Measurements from ENCODE around the gene SRSF4. TPM values are rescaled to one million over a fixed set of nuclear protein-coding genes. Genes with fewer than 3 reads are reported as not detected.

SRSF4 gene
- total and polyA plus RNA-seq, 10 of the 15 experiments (the other 5 are each of a cell fraction or from before 2014, with no cell fraction given), result 17.2 to 107 (median 78.6) TPM

DNA sequence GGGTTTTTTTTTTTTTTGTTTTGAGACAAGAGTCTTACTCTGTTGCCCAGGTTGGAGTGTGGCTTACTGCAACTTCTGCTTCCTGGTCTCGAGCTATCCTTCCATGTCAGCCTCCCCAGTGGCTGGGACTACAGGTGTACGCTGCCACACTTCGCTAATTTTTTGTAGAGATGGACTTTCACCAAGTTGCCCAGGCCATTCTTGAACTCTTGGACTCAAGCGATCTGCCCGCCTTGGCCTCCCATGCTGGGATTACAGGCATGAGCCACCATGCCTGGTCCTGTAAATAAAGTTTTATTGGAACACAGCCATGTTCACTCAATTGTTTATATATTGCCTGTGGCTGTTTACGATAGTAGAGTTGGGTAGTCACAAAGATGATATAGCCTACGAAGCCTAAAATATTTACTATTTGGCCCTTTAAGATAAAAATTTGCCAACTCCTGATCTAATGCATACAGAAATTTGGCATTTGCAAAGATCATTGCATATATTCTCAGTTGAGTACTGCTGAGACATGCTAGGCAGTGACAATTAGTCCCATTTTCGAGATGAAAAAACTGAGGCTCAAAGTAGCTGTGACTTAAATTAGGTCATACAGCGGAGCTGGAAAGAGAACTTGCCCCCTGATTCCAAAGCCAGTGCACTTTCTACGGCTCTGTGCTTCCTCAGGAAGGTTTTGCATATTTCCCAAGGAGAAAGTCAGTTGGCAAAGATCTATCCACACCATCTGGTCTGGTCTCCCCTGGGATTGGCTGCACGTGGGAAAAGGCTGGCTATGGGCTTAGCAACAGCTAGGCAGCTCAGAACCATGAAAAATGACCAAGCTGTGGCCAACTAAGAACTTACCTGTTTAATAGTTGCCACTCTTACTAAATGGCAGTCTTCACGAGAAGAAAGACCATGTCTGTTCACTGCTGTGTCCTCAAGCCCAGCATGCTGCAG, 29.7 kb upstream of the SRSF4 start (continued):
- TF ChIP-seq MLLT1 (IDR thresholded peaks at IDR 0.05), result peak; percentile 62; the same call in 1 of the 2 replicates

GRCh38 chr1:29210278-29211085, 28.8 kb upstream of the SRSF4 start:
- no peaks in the 10 kb centered on the region for H3K27me3 ChIP-seq (replicated peaks in 1 of 2; ENCODE audit: control insufficient read depth in 2 of 2, insufficient read depth in 2 of 2, low read length in 1 of 2)
- ATAC-seq (peak; percentile 95), FAIRE-seq (peak; percentile 27), DNase-seq (ENCODE audit: low read depth, low spot score) (peak; percentile 16)
- no TSS peak for BruUV-seq (replicated peaks)
- peaks cover 13% of the 10 kb centered on the region; the same call in 1 of the 2 replicates for H3K4me1 ChIP-seq (ENCODE audit: control insufficient read depth, insufficient read depth, low read length)
- SMC1A ChIA-PET (ENCODE audit: uncharacterized antibody, unreplicated experiment), result interaction anchor here (0.6 to 1.6 kb wide), 5 partner anchors 8 to 326 kb away, joined by 3 to 4 read pairs (median 3); no protein-coding TSS in a partner anchor
- no peak overlapping the region for H3K4me3 ChIP-seq
- H3K9me3 ChIP-seq (replicated peaks; ENCODE audit: control insufficient read depth, insufficient read depth, low read length), result no peaks in the 10 kb centered on the region
- no peaks in the 10 kb centered on the region for H4K20me1 ChIP-seq (ENCODE audit: control insufficient read depth, insufficient read depth)
- 0 out of 2 replicates have a peak overlapping the region, but pooled peaks have one; percentile 1 for H3K4me2 ChIP-seq (ENCODE audit: control insufficient read depth, insufficient read depth)
- peak overlapping the region; percentile 75 for H3K27ac ChIP-seq (ENCODE audit: control insufficient read depth, insufficient read depth)
- WGBS (ENCODE audit: insufficient coverage, insufficient replicate concordance, low lambda C conversion rate, missing lambda C conversion rate), result 9% methylated on average over 7 of the region's 7 CpGs
- H2AFZ ChIP-seq (ENCODE audit: control insufficient read depth, low read depth, low read length), result peak overlapping the region; percentile 13; the same call in 1 of the 2 replicates
- in situ Hi-C loops (cut with MboI), result no loop called here
- no peak overlapping the region for H3K9ac ChIP-seq (ENCODE audit: control insufficient read depth, insufficient read depth, low read length)
- H3K36me3 ChIP-seq (ENCODE audit: control insufficient read depth in 2 of 2, insufficient read depth in 2 of 2, low read length in 1 of 2), result peaks cover 2 to 4% of the 10 kb centered on the region in 2 experiments; a peak in 1 of 4 replicates
- CTCF ChIA-PET, result interaction anchor here (1.0 to 2.7 kb wide), 4 partner anchors 8 to 329 kb away, joined by 3 to 14 read pairs (median 4); partner anchors contain the start of gene MECR
- intact Hi-C loops (cut with micrococcal nuclease; ENCODE audit: unreplicated experiment), result loop anchor here (2.0 kb wide), 1 partner anchor 28 kb away; no protein-coding TSS in a partner anchor
- no peaks in the 10 kb centered on the region for H3K79me2 ChIP-seq (ENCODE audit: control insufficient read depth, insufficient read depth, low read length)
- POLR2A ChIA-PET, result interaction anchor here (0.6 to 1.2 kb wide), 6 partner anchors 27 to 918 kb away, joined by 3 to 7 read pairs (median 4); partner anchors contain the start of gene SRSF4
- RAD21 ChIA-PET (ENCODE audit: unreplicated experiment), result interaction anchor here (0.7 to 0.9 kb wide), 3 partner anchors 29 to 1680 kb away, joined by 3 read pairs; partner anchors contain the start of gene SRSF4
- TF ChIP-seq RBBP5 (conservative IDR thresholded peaks at IDR 0.05) (no peak), NFXL1 (IDR thresholded peaks at IDR 0.05; ENCODE audit: borderline replicate concordance) (no peak), ASH2L (IDR thresholded peaks at IDR 0.05; ENCODE audit: borderline replicate concordance, low read depth) (no peak), LARP7 (IDR thresholded peaks at IDR 0.05) (no peak), MEF2A (IDR thresholded peaks at IDR 0.05; ENCODE audit: insufficient read depth, low read depth, low read length) (no peak), STAT1 (conservative IDR thresholded peaks at IDR 0.05) (no peak; the same call in 1 of the 2 replicates), IKZF2 (IDR thresholded peaks at IDR 0.05) (peak; percentile 78 to 81; a peak in 3 of 4 replicates), CHD2 (IDR thresholded peaks at IDR 0.05; ENCODE audit: borderline replicate concordance, low read depth, low read length) (no peak), NR2C2 (IDR thresholded peaks at IDR 0.05; ENCODE audit: borderline replicate concordance, control insufficient read depth, insufficient read length, low read depth) (no peak), CEBPB (IDR thresholded peaks at IDR 0.05; ENCODE audit: borderline replicate concordance in 1 of 2, low read depth in 2 of 2, low read length in 2 of 2) (no peak), KAT2A (conservative IDR thresholded peaks at IDR 0.05; ENCODE audit: control insufficient read depth, low read depth, low read length) (no peak), SREBF1 (IDR thresholded peaks at IDR 0.05; ENCODE audit: low read length) (no peak), SMAD1 (IDR thresholded peaks at IDR 0.05; ENCODE audit: low read depth, partially characterized antibody) (no peak)

Measured in GM12878 (cell line).